Lower leg skin (tissue), 4 donors: Measurements from ENCODE around the gene NUP107. TPM values are rescaled to one million over a fixed set of nuclear protein-coding genes. Genes with fewer than 3 reads are reported as not detected.
A peak's percentile ranks its signal among the peaks of the same experiment; 100 is the strongest.

ENCODE experiments used
- DNase-seq, 2 donors: peaks; one replicate each; pipeline ENCODE4 v3.0.0-alpha.2; 2019; ENCODE audit warnings: low spot score in 2 of 2
- H3K4me3 ChIP-seq: fragments of 200-600 bp; sonication (generic); 2 replicates; pipeline ENCODE4 v1.5.1; 2017; ENCODE audit warnings: mild to moderate bottlenecking, low read depth; ENCODE audit not compliant: poor library complexity, severe bottlenecking
- POLR2A ChIP-seq, 2 donors: fragments of 450-650 bp; IDR thresholded peaks; one replicate each; pipeline ENCODE4 v1.6.1; 2016 to 2017; ENCODE audit warnings: antibody characterized with exemption in 2 of 2, mild to moderate bottlenecking in 1 of 2, moderate library complexity in 1 of 2
- WGBS, 2 donors: methylation state at CpG; one replicate each; pipeline ENCODE4 v1.1.5; 2018; 5-methylcytosine and 5-hydroxymethylcytosine counted together
- intact Hi-C: fragments of 100-400 bp; cut with DNase I; formaldehyde crosslinking; loops from one replicate; pipeline ENCODE4 v1.15.0; 2023; ENCODE audit warnings: low total_unique reads
- total RNA-seq, 4 donors: library from RNA; depleted of rRNA; stranded (reverse); fragments of >200 nt; gene quantifications; one replicate each; pipeline ENCODE4 v1.1.0, GENCODE V29; 2016
- TF ChIP-seq, protein P1 (sequence below), 3 donors: fragments of 450-650 bp; IDR thresholded peaks; one replicate each; pipeline ENCODE4 v1.5.1; 2016; ENCODE audit warnings: antibody characterized with exemption in 3 of 3, mild to moderate bottlenecking in 3 of 3, moderate library complexity in 2 of 3

NUP107 gene
- total RNA-seq, 4 donors from 2014 or later, result 19.3 to 41.7 (median 31.9) TPM

DNA sequence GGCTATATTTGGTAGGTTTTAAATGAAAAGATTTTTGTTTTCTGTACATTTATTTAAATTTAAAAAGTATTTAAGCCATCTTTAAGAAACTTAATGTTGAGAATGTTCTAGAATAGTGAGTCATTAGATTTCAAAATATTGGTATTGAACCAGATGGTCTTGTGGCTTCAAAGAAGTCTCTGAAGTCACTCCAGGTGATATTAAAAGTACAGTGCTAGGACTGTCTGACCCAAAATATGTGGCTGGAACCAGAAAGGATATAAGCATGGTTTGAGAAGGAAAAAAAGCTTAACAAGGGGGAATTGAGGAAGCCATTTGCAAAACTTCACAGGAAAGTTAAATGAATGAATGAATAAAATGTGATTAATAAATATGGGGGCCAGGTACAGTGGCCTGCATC is 92.5 kb downstream of the NUP107 start:
- no peak overlapping the region for H3K4me3 ChIP-seq
- intact Hi-C loops, result no loop called here
- no peak for DNase-seq
- TF ChIP-seq, protein P1, sequence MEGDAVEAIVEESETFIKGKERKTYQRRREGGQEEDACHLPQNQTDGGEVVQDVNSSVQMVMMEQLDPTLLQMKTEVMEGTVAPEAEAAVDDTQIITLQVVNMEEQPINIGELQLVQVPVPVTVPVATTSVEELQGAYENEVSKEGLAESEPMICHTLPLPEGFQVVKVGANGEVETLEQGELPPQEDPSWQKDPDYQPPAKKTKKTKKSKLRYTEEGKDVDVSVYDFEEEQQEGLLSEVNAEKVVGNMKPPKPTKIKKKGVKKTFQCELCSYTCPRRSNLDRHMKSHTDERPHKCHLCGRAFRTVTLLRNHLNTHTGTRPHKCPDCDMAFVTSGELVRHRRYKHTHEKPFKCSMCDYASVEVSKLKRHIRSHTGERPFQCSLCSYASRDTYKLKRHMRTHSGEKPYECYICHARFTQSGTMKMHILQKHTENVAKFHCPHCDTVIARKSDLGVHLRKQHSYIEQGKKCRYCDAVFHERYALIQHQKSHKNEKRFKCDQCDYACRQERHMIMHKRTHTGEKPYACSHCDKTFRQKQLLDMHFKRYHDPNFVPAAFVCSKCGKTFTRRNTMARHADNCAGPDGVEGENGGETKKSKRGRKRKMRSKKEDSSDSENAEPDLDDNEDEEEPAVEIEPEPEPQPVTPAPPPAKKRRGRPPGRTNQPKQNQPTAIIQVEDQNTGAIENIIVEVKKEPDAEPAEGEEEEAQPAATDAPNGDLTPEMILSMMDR (IDR thresholded peaks at IDR 0.05), result no peak
- TF ChIP-seq POLR2A (IDR thresholded peaks at IDR 0.05), result no peak

DNA sequence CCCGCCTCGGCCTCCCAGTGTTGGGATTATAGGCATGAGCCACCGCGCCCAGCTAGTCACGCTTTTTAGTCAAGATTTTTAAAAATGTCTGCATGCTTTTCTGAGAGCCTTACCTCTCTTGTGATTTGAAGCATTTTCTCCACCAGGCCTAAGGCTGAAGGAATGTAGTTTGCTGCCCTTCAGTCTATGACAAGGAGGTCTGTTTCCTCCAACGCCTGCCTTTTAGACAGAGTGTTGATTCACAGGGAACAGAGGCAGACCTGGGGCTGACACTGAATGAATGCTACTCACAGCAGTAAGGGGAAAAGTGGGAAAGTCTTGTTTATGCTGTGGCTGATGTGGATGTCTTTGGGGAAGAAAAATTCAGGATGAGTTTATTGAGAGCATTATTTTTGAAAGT is 94.0 kb downstream of the NUP107 start:
- intact Hi-C loops, result no loop called here
- TF ChIP-seq, protein P1 (IDR thresholded peaks at IDR 0.05), result no peak
- TF ChIP-seq POLR2A (IDR thresholded peaks at IDR 0.05), result no peak
- peak in 1 of 2 donors; percentile 76 for DNase-seq
- H3K4me3 ChIP-seq, result no peak overlapping the region
- WGBS, 2 donors, result 92 to 99% methylated on average over 6 of the region's 6 CpGs

DNA sequence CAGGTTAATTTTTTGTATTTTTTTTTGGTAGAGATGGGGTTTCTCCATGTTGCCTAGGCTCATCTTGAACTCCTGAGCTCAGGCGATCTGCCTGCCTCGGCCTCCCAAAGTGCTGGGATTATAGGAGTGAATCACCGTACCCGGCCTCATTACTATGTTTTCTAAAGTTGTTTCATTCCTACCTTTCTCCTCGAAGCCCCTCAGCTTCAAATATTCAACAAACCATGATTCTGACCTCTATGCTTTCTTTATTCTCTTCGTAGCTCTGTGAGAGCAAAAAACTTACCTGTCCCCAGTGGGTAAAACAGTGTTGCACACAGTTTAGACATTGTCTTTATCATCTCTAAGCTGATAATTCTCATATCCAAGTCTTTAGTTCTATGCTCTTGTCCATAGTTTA is 95.0 kb downstream of the NUP107 start:
- WGBS, 2 donors, result 95 to 96% methylated on average over 6 of the region's 6 CpGs
- intact Hi-C loops, result no loop called here

DNA sequence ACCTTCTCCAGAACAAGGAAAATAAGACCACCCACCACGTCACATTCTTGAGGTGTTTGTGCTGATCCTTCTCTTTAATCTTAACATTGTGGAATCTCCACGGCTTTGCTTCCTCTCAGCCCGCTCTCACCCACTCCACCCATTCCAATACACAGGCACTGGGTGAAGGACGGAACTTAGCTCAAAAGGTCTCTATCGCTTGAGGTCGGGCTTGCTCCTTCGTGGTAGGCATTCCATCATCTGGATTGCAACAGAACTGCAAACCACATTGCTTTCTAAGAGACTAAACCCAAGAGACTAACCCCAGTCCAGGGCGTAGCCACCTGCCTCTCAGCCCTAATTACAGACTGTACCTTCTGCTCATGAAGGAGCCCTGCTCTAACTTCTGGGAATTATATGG is 97.2 kb downstream of the NUP107 start:
- no peak overlapping the region for H3K4me3 ChIP-seq
- peak in 1 of 2 donors; percentile 28 for DNase-seq
- intact Hi-C loops, result no loop called here
- WGBS, 2 donors, result 72 to 82% methylated on average over 8 of the region's 8 CpGs
- TF ChIP-seq, protein P1 (IDR thresholded peaks at IDR 0.05), result no peak
- no peak for TF ChIP-seq POLR2A (IDR thresholded peaks at IDR 0.05)

More for the DNA sequence above, 95.0 kb downstream of the NUP107 start:
- no peak for TF ChIP-seq POLR2A (IDR thresholded peaks at IDR 0.05)
- TF ChIP-seq, protein P1 (IDR thresholded peaks at IDR 0.05), result no peak
- H3K4me3 ChIP-seq, result no peak overlapping the region
- no peak for DNase-seq

DNA sequence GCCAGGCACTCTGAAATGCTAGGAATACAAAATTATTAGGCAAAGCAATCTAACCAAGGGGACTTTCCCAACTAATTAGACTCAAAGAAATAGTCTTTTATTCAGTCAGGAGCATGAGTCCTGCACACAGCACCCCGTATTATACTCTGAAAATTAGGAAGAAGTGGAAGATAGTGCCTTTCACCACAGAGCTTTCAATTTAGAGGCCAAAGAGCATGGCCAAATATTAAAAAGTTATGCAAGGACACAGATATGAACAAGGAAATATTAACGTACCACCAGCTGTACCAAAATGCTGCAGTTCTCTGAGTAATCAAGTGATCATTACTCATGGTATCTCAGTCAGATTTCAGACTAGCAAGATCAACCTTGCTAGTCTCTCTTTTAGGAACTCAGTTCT is 98.6 kb downstream of the NUP107 start:
- H3K4me3 ChIP-seq, result no peak overlapping the region
- intact Hi-C loops, result no loop called here
- no peak for DNase-seq
- WGBS, 2 donors, result 53 to 66% methylated on average over 2 of the region's 2 CpGs
- no peak for TF ChIP-seq POLR2A (IDR thresholded peaks at IDR 0.05)
- TF ChIP-seq, protein P1 (IDR thresholded peaks at IDR 0.05), result no peak

DNA sequence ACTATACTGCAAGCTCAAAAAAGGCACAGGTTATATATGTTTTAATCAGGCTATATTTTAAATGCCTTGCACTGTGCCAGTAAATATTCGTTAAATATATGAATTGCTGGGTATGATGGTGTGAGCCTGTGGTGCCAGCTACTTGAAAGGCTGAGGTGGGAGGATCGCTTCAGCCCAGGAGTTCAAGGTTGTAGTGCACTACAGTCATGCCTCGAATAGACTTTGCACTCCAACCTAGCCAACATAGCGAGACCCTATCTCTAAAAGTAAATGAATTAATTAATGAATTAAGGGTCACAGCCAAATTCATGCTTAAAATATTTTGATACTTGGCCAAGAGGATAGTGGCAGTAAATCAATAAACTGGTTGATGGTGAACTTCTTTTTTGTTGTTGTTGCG is 99.0 kb downstream of the NUP107 start:
- intact Hi-C loops, result no loop called here
- no peak overlapping the region for H3K4me3 ChIP-seq
- DNase-seq, result no peak
- TF ChIP-seq, protein P1 (IDR thresholded peaks at IDR 0.05), result no peak
- TF ChIP-seq POLR2A (IDR thresholded peaks at IDR 0.05), result no peak
- whole genome bisulfite sequencing, 2 donors, result 87 to 89% methylated on average over 5 of the region's 5 CpGs
